Retinal pigment epithelial cell (primary cell): ENCODE data around the gene MTARC1.

Source experiments
- DNase-seq: peaks from one replicate; pipeline ENCODE4 v3.0.0-alpha.2; 2010; ENCODE audit warnings: low read depth
- H3K4me3 ChIP-seq: 2 replicates; pipeline ENCODE4 v1.5.1; 2011; ENCODE audit warnings: mild to moderate bottlenecking, low read length, control low read depth, moderate library complexity
- CTCF ChIP-seq: conservative IDR thresholded peaks from 2 replicates; pipeline ENCODE4 v1.5.1; 2011; ENCODE audit warnings: low read depth, low read length, control low read depth, inconsistent platforms

Gene MTARC1

GRCh38 chr1:220786337-220787068, at the start of gene MTARC1:
Gene MTARC1 (plus strand): TSS chr1:220786913. CDS start chr1:220786945, 32 bp downstream.
- H3K4me3 ChIP-seq: peak within 1 kb of the TSS; percentile 47
- no peak for TF ChIP-seq CTCF
- no peak for DNase-seq

- DNase-seq: no peak
- no peak for TF ChIP-seq CTCF
- H3K4me3 ChIP-seq: no peak overlapping the region
Observed at GRCh38 chr1:220741349-220741748, 45.4 kb upstream of the MTARC1 start.

- DNase-seq: no peak
- H3K4me3 ChIP-seq: no peak overlapping the region
- TF ChIP-seq CTCF: no peak
Observed at GRCh38 chr1:220741825-220742224, 44.9 kb upstream of the MTARC1 start.

GRCh38 chr1:220742520-220742919, 44.2 kb upstream of the MTARC1 start:
- TF ChIP-seq CTCF: no peak
- no peak overlapping the region for H3K4me3 ChIP-seq
- no peak for DNase-seq

GRCh38 chr1:220746851-220747250, 39.9 kb upstream of the MTARC1 start:
- DNase-seq: no peak
- no peak for TF ChIP-seq CTCF
- no peak overlapping the region for H3K4me3 ChIP-seq

- peak overlapping the region; percentile 79 for H3K4me3 ChIP-seq
- TF ChIP-seq CTCF: no peak
- no peak for DNase-seq
Observed at GRCh38 chr1:220747437-220748088, 39.1 kb upstream of the MTARC1 start.
